MM.1S (cell line): ENCODE data around the gene SSC4D.

ENCODE experiments used
- DNase-seq: peaks from one replicate; pipeline ENCODE4 v3.0.0-alpha.2; 2015
- H2AFZ ChIP-seq: fragments of 300-600 bp; sonication (generic); 2 replicates; pipeline ENCODE4 v1.6.0; 2016; ENCODE audit warnings: antibody characterized with exemption, low read length
- H3F3A ChIP-seq: fragments of 300-600 bp; sonication (generic); 2 replicates; pipeline ENCODE4 v1.6.1; 2016; ENCODE audit warnings: mild to moderate bottlenecking, antibody characterized with exemption, low read length, moderate library complexity, mixed read lengths; ENCODE audit not compliant: insufficient read depth
- H3K27ac ChIP-seq: fragments of 300-600 bp; sonication (generic); 2 replicates; pipeline ENCODE4 v1.5.1; 2016; ENCODE audit warnings: mild to moderate bottlenecking, low read length
- H3K27me3 ChIP-seq: fragments of 300-600 bp; sonication (generic); replicated peaks from 2 replicates; pipeline ENCODE4 v1.6.0; 2016; ENCODE audit warnings: low read length; ENCODE audit not compliant: insufficient read depth
- H3K36me3 ChIP-seq: fragments of 300-600 bp; sonication (generic); replicated peaks from 2 replicates; pipeline ENCODE4 v1.6.1; 2016; ENCODE audit warnings: mild to moderate bottlenecking, low read length, mixed read lengths; ENCODE audit not compliant: insufficient read depth
- H3K4me1 ChIP-seq: fragments of 300-600 bp; sonication (generic); 2 replicates; pipeline ENCODE4 v1.6.1; 2016; ENCODE audit warnings: low read length, mixed read lengths
- H3K4me2 ChIP-seq: fragments of 300-600 bp; sonication (generic); 2 replicates; pipeline ENCODE4 v1.6.0; 2016; ENCODE audit warnings: low read depth, low read length
- H3K4me3 ChIP-seq: fragments of 300-600 bp; sonication (generic); 2 replicates; pipeline ENCODE4 v1.5.1; 2016; ENCODE audit warnings: low read length, mixed read lengths
- H3K79me2 ChIP-seq: fragments of 300-600 bp; sonication (generic); 2 replicates; pipeline ENCODE4 v1.6.1; 2016; ENCODE audit warnings: mixed run types, low read length, mixed read lengths
- H3K9ac ChIP-seq: fragments of 300-600 bp; sonication (generic); 2 replicates; pipeline ENCODE4 v1.6.1; 2016; ENCODE audit warnings: low read length, mixed read lengths
- H3K9me2 ChIP-seq: fragments of 300-600 bp; sonication (generic); replicated peaks from 2 replicates; pipeline ENCODE4 v1.6.1; 2016; ENCODE audit warnings: mild to moderate bottlenecking, low read length, mixed read lengths; ENCODE audit not compliant: insufficient read depth
- H3K9me3 ChIP-seq: fragments of 300-600 bp; sonication (generic); replicated peaks from 2 replicates; pipeline ENCODE4 v1.6.1; 2016; ENCODE audit warnings: mild to moderate bottlenecking, low read length, mixed read lengths; ENCODE audit not compliant: insufficient read depth
- H4K20me1 ChIP-seq: fragments of 300-600 bp; sonication (generic); 2 replicates; pipeline ENCODE4 v1.6.1; 2016; ENCODE audit warnings: mild to moderate bottlenecking, low read length, moderate library complexity, mixed read lengths; ENCODE audit not compliant: insufficient read depth
- EZH2 ChIP-seq: fragments of 300-600 bp; sonication (generic); optimal IDR thresholded peaks from 2 replicates; pipeline ENCODE3; 2017; ENCODE audit warnings: low read depth, mild to moderate bottlenecking, antibody characterized with exemption, low read length, mixed read lengths
- EZH2phosphoT487 ChIP-seq: fragments of 300-600 bp; sonication (generic); IDR thresholded peaks from 2 replicates; pipeline ENCODE4 v1.6.1; 2018; ENCODE audit warnings: antibody characterized with exemption, low read length
- TF ChIP-seq, protein P1 (sequence below): fragments of 300-600 bp; sonication (generic); IDR thresholded peaks from 2 replicates; pipeline ENCODE4 v1.5.1; 2016; ENCODE audit warnings: antibody characterized with exemption, low read length, mixed read lengths

The SSC4D gene

DNA sequence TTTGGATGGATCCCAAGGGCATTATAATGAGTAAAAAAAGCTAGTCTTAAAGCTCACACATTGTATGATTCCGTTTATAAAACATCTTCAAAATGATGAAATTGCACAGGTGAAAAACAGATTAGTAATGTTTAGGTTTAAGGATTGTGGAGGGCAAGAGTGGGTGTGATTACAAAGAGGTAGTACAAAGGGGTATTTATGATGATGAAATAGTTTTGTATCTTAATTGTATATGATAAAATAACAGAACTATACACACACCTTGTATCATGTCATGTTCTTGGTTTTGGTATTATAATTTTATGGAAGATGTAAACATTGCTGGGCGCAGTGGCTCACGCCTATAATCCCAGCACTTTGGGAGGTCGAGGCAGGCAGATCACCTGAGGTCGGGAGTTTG lies 2.8 kb upstream of the SSC4D start:
- DNase-seq: no peak

DNA sequence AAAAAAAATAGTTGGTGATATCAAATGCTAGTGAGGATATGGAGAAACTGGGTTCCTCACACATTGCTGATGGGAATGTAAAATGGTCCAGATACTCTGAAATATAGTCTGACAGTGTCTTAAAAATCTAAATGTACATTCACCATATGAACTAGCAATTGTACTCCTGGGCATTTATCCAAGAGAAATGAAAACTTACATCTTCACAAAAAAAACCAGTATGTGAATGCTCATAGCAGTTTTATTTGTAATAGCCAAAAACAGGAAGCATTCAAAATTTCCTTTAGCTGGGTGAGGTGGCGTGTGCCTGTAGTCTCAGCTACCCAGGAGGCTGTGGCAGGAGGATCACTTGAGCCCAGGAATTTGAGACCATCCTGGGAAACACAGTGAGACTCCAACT lies 2.1 kb upstream of the SSC4D start:
- H3K9ac ChIP-seq: no peak overlapping the region
- no peak overlapping the region for H3K4me3 ChIP-seq
- no peak for DNase-seq
- no peaks in the 10 kb centered on the region for H3K9me2 ChIP-seq
- H4K20me1 ChIP-seq: no peaks in the 10 kb centered on the region
- H2AFZ ChIP-seq: no peak overlapping the region
- no peaks in the 10 kb centered on the region for H3K27me3 ChIP-seq
- no peaks in the 10 kb centered on the region for H3F3A ChIP-seq
- no peaks in the 10 kb centered on the region for H3K36me3 ChIP-seq
- no peaks in the 10 kb centered on the region for H3K4me1 ChIP-seq
- no peak overlapping the region for H3K4me2 ChIP-seq
- no peak overlapping the region for H3K27ac ChIP-seq
- no peaks in the 10 kb centered on the region for H3K79me2 ChIP-seq
- TF ChIP-seq, protein P1, sequence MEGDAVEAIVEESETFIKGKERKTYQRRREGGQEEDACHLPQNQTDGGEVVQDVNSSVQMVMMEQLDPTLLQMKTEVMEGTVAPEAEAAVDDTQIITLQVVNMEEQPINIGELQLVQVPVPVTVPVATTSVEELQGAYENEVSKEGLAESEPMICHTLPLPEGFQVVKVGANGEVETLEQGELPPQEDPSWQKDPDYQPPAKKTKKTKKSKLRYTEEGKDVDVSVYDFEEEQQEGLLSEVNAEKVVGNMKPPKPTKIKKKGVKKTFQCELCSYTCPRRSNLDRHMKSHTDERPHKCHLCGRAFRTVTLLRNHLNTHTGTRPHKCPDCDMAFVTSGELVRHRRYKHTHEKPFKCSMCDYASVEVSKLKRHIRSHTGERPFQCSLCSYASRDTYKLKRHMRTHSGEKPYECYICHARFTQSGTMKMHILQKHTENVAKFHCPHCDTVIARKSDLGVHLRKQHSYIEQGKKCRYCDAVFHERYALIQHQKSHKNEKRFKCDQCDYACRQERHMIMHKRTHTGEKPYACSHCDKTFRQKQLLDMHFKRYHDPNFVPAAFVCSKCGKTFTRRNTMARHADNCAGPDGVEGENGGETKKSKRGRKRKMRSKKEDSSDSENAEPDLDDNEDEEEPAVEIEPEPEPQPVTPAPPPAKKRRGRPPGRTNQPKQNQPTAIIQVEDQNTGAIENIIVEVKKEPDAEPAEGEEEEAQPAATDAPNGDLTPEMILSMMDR: no peak
- TF ChIP-seq EZH2phosphoT487: no peak
- H3K9me3 ChIP-seq: no peaks in the 10 kb centered on the region

More for the DNA sequence above, 2.8 kb upstream of the SSC4D start:
- no peak for TF ChIP-seq EZH2
- TF ChIP-seq, protein P1: no peak
- Histone ChIP-seq H3K4me2 (no peak overlapping the region), H3K27ac (no peak overlapping the region), H3K27me3 (no peaks in the 10 kb centered on the region), H4K20me1 (no peaks in the 10 kb centered on the region), H2AFZ (no peak overlapping the region), H3F3A (no peaks in the 10 kb centered on the region), H3K79me2 (no peaks in the 10 kb centered on the region), H3K4me3 (no peak overlapping the region), H3K9me2 (no peaks in the 10 kb centered on the region), H3K9ac (no peak overlapping the region), H3K36me3 (no peaks in the 10 kb centered on the region), H3K4me1 (no peaks in the 10 kb centered on the region), H3K9me3 (no peaks in the 10 kb centered on the region)

DNA sequence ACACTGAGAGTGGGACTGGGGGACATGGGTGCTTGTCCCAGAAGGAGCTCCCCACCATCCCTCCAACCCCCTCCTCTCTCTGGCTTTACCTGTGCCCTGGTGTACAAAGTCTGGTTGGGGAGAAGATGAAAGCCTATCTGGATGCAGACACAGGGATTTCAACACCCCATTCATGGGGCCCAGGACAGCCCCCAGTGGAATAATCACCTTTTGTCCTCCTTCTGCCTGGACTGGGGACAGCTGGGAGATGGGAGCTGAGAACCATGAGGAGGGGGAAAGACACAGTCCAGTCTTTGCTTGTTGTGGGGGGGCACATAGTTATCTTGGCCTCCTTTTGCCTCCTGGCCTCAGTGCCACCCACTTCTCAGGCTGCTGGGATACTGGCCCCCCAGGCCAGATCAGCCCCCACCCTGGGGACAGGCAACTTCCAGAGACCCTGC lies 1.4 kb downstream of the SSC4D start:
- Histone ChIP-seq H3F3A (no peaks in the 10 kb centered on the region), H3K9me2 (no peaks in the 10 kb centered on the region), H3K9ac (no peak overlapping the region), H2AFZ (no peak overlapping the region), H3K4me1 (peaks cover 4% of the 10 kb centered on the region; the same call in 1 of the 2 replicates), H4K20me1 (no peaks in the 10 kb centered on the region), H3K4me3 (no peak overlapping the region), H3K9me3 (no peaks in the 10 kb centered on the region), H3K36me3 (no peaks in the 10 kb centered on the region), H3K79me2 (no peaks in the 10 kb centered on the region), H3K4me2 (no peak overlapping the region), H3K27me3 (no peaks in the 10 kb centered on the region), H3K27ac (no peak overlapping the region)
- no peak for DNase-seq
- TF ChIP-seq EZH2 (no peak), EZH2phosphoT487 (no peak)
- TF ChIP-seq, protein P1: no peak
